ENCODE results near the gene TNFRSF6B. TPM values are rescaled to one million over a fixed set of nuclear protein-coding genes. Genes with fewer than 3 reads are reported as not detected.

The TNFRSF6B gene
- total and polyA plus RNA-seq, 4 donors = 1.6 to 195 (median 32.7) TPM

- Histone ChIP-seq H3K4me3 (no peak overlapping the region), H3K27me3 (ENCODE audit: control insufficient read depth in 3 of 3, insufficient read depth in 3 of 3, low read length in 2 of 3) (no peaks in the 10 kb centered on the region), H3K27ac (ENCODE audit: low read depth in 1 of 2, low read length in 1 of 2) (peak overlapping the region in 1 of 2 donors; percentile 85), H3K36me3 (ENCODE audit: control insufficient read depth in 4 of 4, insufficient read depth in 4 of 4, low read length in 4 of 4) (peaks cover 0 to 31% (median 10%) of the 10 kb centered on the region in 4 donors), H3K4me1 (ENCODE audit: control insufficient read depth in 5 of 5, insufficient read depth in 5 of 5, low read length in 5 of 5) (peaks cover 0 to 22% (median 0%) of the 10 kb centered on the region in 5 donors), H3K9me3 (ENCODE audit: control insufficient read depth in 4 of 4, insufficient read depth in 3 of 4, low read length in 3 of 4) (no peaks in the 10 kb centered on the region), H3K9ac (ENCODE audit: insufficient read depth in 1 of 2, low read length in 2 of 2) (no peak overlapping the region)
- DNase-seq = no peak
- no peak for ATAC-seq (ENCODE audit: insufficient read depth, low FRiP score)
- TF ChIP-seq CTCF (IDR thresholded peaks at IDR 0.05; ENCODE audit: control extremely low read depth, extremely low read depth) = no peak
- 94 to 95% methylated on average over 23 of the region's 23 CpGs for WGBS, 2 donors
Measured at GRCh38 chr20:63680857-63681608, 15.4 kb upstream of the TNFRSF6B start.

GRCh38 chr20:63681609-63682142 lies 14.8 kb upstream of the TNFRSF6B start:
- ATAC-seq (ENCODE audit: insufficient read depth, low FRiP score) = no peak

GRCh38 chr20:63682384-63683139 lies 13.9 kb upstream of the TNFRSF6B start:
- DNase-seq = no peak
- peaks cover 0 to 31% (median 0%) of the 10 kb centered on the region in 5 donors for H3K4me1 ChIP-seq (ENCODE audit: control insufficient read depth in 5 of 5, insufficient read depth in 5 of 5, low read length in 5 of 5)
- H3K9ac ChIP-seq (ENCODE audit: insufficient read depth in 1 of 2, low read length in 2 of 2) = no peak overlapping the region
- H3K36me3 ChIP-seq (ENCODE audit: control insufficient read depth in 4 of 4, insufficient read depth in 4 of 4, low read length in 4 of 4) = peaks cover 0 to 30% (median 9%) of the 10 kb centered on the region in 4 donors
- ATAC-seq (ENCODE audit: insufficient read depth, low FRiP score) = peak; percentile 74
- H3K9me3 ChIP-seq (ENCODE audit: control insufficient read depth in 4 of 4, insufficient read depth in 3 of 4, low read length in 3 of 4) = no peaks in the 10 kb centered on the region
- no peaks in the 10 kb centered on the region for H3K27me3 ChIP-seq (ENCODE audit: control insufficient read depth in 3 of 3, insufficient read depth in 3 of 3, low read length in 2 of 3)
- no peak overlapping the region for H3K4me3 ChIP-seq
- TF ChIP-seq CTCF (IDR thresholded peaks at IDR 0.05; ENCODE audit: control extremely low read depth, extremely low read depth) = no peak
- peak overlapping the region; percentile 50 to 85 for H3K27ac ChIP-seq (ENCODE audit: low read depth in 1 of 2, low read length in 1 of 2)
- 66 to 77% methylated on average over 22 of the region's 22 CpGs for WGBS, 2 donors

More at GRCh38 chr20:63681609-63682142, 14.8 kb upstream of the TNFRSF6B start:
- no peak for DNase-seq
- WGBS, 2 donors = 97 to 99% methylated on average over 12 to 13 of the region's 13 CpGs
- TF ChIP-seq CTCF (IDR thresholded peaks at IDR 0.05; ENCODE audit: control extremely low read depth, extremely low read depth) = no peak
- no peaks in the 10 kb centered on the region for H3K9me3 ChIP-seq (ENCODE audit: control insufficient read depth in 4 of 4, insufficient read depth in 3 of 4, low read length in 3 of 4)
- peak overlapping the region; percentile 43 to 85 for H3K27ac ChIP-seq (ENCODE audit: low read depth in 1 of 2, low read length in 1 of 2)
- no peak overlapping the region for H3K9ac ChIP-seq (ENCODE audit: insufficient read depth in 1 of 2, low read length in 2 of 2)
- H3K4me3 ChIP-seq = no peak overlapping the region
- no peaks in the 10 kb centered on the region for H3K27me3 ChIP-seq (ENCODE audit: control insufficient read depth in 3 of 3, insufficient read depth in 3 of 3, low read length in 2 of 3)
- H3K36me3 ChIP-seq (ENCODE audit: control insufficient read depth in 4 of 4, insufficient read depth in 4 of 4, low read length in 4 of 4) = peaks cover 0 to 30% (median 10%) of the 10 kb centered on the region in 4 donors
- peaks cover 0 to 27% (median 0%) of the 10 kb centered on the region in 5 donors for H3K4me1 ChIP-seq (ENCODE audit: control insufficient read depth in 5 of 5, insufficient read depth in 5 of 5, low read length in 5 of 5)
